ENCODE data around the gene ARHGAP22.

Gene ARHGAP22

DNA sequence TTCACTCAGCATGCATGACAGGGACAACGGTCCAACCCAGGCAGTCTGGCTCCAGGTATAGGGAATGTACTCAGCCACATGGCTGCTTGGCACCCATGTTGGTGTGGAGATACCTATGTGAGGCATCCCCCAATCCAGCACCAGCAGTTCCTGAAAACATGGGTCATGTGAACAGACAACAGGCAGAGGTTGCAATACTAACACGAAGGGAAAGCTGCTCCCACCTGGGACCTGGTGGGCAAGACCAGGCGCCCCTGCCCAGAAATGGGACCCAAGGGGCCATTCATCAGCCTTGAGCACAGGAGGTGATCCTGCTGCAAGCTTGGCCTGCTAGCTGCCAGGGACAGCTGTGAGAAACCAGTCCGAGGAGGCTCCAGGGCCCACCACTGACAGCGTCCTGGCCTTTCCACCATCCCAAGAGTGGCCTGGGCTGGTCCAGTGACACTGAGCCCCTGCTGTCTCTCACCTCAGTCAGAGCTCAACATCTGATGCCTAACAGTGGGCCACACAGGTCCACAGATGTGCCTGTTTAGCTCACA, 142.3 kb downstream of the ARHGAP22 start:
- H3K27ac ChIP-seq: no peak overlapping the region
- TF ChIP-seq, protein P1, sequence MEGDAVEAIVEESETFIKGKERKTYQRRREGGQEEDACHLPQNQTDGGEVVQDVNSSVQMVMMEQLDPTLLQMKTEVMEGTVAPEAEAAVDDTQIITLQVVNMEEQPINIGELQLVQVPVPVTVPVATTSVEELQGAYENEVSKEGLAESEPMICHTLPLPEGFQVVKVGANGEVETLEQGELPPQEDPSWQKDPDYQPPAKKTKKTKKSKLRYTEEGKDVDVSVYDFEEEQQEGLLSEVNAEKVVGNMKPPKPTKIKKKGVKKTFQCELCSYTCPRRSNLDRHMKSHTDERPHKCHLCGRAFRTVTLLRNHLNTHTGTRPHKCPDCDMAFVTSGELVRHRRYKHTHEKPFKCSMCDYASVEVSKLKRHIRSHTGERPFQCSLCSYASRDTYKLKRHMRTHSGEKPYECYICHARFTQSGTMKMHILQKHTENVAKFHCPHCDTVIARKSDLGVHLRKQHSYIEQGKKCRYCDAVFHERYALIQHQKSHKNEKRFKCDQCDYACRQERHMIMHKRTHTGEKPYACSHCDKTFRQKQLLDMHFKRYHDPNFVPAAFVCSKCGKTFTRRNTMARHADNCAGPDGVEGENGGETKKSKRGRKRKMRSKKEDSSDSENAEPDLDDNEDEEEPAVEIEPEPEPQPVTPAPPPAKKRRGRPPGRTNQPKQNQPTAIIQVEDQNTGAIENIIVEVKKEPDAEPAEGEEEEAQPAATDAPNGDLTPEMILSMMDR (IDR thresholded peaks at IDR 0.05): no peak
- no peak for TF ChIP-seq ZFX (IDR thresholded peaks at IDR 0.05; ENCODE audit: borderline replicate concordance)

DNA sequence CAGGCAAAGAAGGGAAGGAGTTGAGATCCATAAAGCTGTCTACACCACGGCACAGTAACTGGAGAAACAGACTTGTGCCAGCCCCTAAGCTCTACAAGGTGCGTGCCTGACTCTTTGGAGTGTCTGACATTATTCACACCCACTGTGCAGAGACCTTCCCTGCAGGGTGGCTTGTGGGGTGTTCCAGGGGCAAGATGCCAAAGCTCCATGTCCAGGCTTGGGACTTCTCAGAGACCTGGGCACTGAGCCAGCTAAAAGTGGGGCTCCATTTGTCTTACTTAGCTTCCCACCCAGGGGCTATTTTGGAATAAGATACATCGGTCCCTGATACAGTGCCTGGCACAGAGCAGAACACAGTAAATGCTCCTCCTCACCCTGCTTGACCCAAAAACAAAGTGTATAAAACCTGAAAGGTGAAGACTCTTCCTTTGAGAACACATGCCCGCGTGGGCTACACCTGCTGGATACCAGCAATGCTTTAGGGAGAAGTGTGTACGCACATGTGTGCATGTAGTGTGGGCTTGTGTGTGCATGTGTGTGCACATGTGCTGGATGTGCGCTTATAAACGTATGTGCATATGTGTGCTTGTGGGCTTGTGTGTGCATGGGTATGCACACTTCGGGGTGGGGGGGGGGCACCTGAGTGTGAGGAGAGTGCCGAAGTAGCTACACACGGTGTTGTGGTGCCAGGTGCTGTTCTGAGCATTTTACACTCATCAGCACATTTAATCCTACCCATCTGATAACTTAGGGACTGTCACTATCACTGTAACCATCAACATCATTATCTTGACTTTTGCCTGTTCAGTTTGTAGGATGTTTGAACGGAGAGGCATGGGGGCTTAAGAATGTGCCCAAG, 143.0 kb downstream of the ARHGAP22 start:
- H3K27ac ChIP-seq: no peak overlapping the region
- TF ChIP-seq, protein P1 (IDR thresholded peaks at IDR 0.05): no peak
- no peak for TF ChIP-seq ZFX (IDR thresholded peaks at IDR 0.05; ENCODE audit: borderline replicate concordance)

DNA sequence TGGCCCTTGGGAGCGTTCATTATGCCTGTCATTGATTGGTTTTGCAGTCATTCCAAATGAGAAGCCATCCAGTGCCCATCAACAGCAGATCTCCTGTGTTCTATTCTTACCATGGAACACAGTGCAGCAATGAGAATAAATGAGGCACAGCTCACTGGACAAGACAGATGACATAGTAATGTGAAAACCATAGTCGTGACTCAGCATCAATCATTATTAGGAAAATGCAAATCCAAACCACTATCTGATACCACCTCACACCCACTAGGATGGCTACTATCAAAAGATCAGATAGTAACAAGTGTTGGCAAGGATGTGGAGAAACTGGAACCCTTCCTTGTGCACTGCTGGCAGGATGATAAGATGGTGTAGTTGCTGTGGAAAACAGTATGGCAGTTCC, 144.7 kb downstream of the ARHGAP22 start:
- no peak overlapping the region for H3K27ac ChIP-seq
- TF ChIP-seq ZFX (IDR thresholded peaks at IDR 0.05; ENCODE audit: borderline replicate concordance): no peak
- TF ChIP-seq, protein P1 (IDR thresholded peaks at IDR 0.05): no peak

DNA sequence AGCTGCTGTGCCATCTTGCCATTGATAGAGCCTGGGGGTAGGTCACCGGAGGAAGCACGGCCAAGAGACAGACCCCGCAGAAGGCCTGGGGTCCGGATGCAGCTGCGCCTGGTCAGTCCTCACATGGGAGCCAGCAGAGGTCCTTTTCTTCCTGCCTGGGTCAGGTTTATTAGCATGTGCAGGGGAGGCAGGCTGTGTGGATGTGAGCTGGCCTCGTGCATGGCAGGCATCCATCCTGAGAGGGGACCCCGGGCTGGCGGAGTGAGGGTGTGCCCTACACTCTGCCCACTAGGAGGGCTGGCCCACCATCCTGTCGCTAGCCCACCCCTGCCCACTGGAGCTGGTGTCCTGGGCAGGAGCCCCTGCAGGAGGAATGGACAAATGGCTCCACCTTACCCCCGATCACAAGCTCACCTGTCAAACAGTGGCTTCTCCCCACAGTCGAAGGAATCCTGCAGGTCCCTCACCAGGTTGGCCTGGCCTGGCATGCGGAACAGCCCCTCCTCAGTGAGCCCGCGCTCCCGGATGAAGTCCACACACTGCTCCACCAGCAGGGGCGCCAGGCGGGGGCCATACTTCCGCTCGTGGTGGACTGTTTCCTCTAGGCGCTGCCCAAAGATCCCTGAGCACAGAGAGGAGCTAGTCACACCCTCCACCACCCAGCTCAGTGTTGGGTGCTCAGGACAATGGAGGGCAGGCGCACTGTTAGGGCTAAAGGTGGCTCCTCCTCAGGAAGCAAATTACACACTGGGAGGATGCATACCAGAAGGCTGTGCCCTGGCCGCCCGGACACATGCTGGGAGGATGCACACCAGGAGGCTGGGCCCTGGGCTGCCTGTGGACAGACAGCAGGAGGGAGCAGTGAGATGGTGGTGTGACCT, 145.4 kb downstream of the ARHGAP22 start:
- TF ChIP-seq, protein P1 (IDR thresholded peaks at IDR 0.05): no peak
- no peak for TF ChIP-seq ZFX (IDR thresholded peaks at IDR 0.05; ENCODE audit: borderline replicate concordance)
- no peak overlapping the region for H3K27ac ChIP-seq

DNA sequence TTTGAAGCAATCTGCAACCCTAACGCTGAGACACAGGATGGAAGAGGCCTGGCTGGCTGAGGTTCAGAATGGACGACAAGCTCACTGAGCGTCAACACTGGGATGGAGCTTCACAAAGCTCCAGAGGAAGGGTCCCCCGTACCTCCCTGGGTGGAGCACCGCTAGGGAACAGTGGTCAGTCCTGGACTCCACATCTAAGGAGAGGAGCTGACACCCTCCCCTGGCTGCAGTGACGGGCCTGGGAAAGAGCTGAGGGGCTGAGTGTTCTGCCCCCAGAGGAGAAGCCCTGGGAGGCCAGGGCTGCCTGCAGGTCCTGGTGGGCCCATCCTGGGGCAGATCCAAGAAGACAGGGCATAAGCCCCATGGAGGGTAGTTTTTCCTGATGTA, 146.2 kb downstream of the ARHGAP22 start:
- H3K27ac ChIP-seq: no peak overlapping the region
- TF ChIP-seq, protein P1 (IDR thresholded peaks at IDR 0.05): no peak
- no peak for TF ChIP-seq ZFX (IDR thresholded peaks at IDR 0.05; ENCODE audit: borderline replicate concordance)

DNA sequence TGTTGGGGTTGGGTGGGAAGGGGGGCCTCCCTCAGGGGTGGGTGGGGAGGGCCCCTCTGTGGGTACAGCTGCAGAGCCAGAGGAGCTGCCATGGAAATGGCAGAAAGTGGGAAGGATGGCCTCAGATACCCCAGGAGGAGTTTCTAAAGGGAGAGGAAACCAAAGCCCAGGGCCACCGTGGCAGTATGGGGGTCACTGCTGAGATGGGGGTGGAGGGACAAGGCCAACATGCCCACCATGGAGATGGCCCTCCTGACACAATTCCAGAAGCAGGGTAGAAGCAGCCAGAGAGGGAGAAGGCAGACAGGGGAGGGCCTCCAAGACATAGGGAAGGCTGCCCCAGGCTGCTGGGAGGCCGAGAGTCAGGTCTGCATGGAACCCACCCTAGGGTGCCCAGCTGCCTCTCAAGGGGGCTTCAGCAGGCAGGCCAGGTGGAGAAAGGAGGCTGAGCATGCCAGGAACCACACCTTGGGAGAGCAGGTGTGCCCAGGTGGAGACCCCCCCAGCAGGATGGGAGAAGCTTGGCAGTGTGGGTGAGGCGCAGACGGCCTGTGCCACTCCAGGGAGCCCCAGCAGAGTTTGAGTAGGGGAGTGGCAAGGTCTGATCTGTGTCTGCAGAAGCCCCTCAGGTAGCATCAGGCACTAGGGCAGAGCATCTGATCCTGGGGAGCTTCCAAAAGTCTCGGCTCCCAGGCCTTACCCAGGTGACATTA, 146.8 kb downstream of the ARHGAP22 start:
- no peak overlapping the region for H3K27ac ChIP-seq
- no peak for TF ChIP-seq ZFX (IDR thresholded peaks at IDR 0.05; ENCODE audit: borderline replicate concordance)
